SK-N-SH treated with all-trans-retinoic acid at 6 μM for 48 hours (cell line): ENCODE measurements around the gene GLRA1.

Source experiments
- ATAC-seq: fragments of 200-7000 bp; cut with Tn5 transposase; 3 replicates; pipeline ENCODE4 v1.9.1; 2020; ENCODE audit warnings: mild to moderate bottlenecking, moderate library complexity
- ARNTL ChIP-seq: fragments of 450-650 bp; formaldehyde crosslinking; IDR thresholded peaks from 2 replicates; pipeline ENCODE4 v1.5.0; 2020; ENCODE audit warnings: low read depth, mild to moderate bottlenecking, moderate library complexity, borderline replicate concordance
- BACH2 ChIP-seq: fragments of 250-450 bp; sonication (Bioruptor Pico); IDR thresholded peaks from 2 replicates; pipeline ENCODE4 v1.9.0; 2021; ENCODE audit warnings: mild to moderate bottlenecking, borderline replicate concordance
- CREB5 ChIP-seq: fragments of 250-450 bp; sonication (Bioruptor Pico); IDR thresholded peaks from 2 replicates; pipeline ENCODE4 v1.5.1; 2020; ENCODE audit warnings: low read depth, mild to moderate bottlenecking, moderate library complexity
- CSDC2 ChIP-seq: fragments of 250-450 bp; sonication (Bioruptor Pico); IDR thresholded peaks from 2 replicates; pipeline ENCODE4 v1.5.0; 2020; ENCODE audit warnings: mild to moderate bottlenecking, moderate library complexity
- ESRRG ChIP-seq: fragments of 250-450 bp; sonication (Bioruptor Pico); IDR thresholded peaks from 2 replicates; pipeline ENCODE4 v1.6.1; 2021; ENCODE audit warnings: mild to moderate bottlenecking
- GLIS3 ChIP-seq: fragments of 250-450 bp; sonication (Bioruptor Pico); IDR thresholded peaks from 2 replicates; pipeline ENCODE4 v1.5.0; 2020; ENCODE audit warnings: mild to moderate bottlenecking, moderate library complexity
- ISL1 ChIP-seq: fragments of 250-450 bp; sonication (Bioruptor Pico); IDR thresholded peaks from 2 replicates; pipeline ENCODE4 v2.1.2; 2022; ENCODE audit warnings: mild to moderate bottlenecking, moderate library complexity
- OSR1 ChIP-seq: fragments of 250-450 bp; sonication (Bioruptor Pico); IDR thresholded peaks from 2 replicates; pipeline ENCODE4 v1.8.0; 2022; ENCODE audit warnings: moderate library complexity, mild to moderate bottlenecking, inconsistent platforms
- PATZ1 ChIP-seq: fragments of 250-450 bp; sonication (Bioruptor Pico); IDR thresholded peaks from 2 replicates; pipeline ENCODE4 v1.8.0; 2020; ENCODE audit warnings: mild to moderate bottlenecking, moderate library complexity, borderline replicate concordance
- POU6F1 ChIP-seq: fragments of 250-450 bp; sonication (Bioruptor Pico); IDR thresholded peaks from 2 replicates; pipeline ENCODE4 v1.8.0; 2021; ENCODE audit warnings: low read depth, mild to moderate bottlenecking, moderate library complexity, borderline replicate concordance
- PPARA ChIP-seq: fragments of 250-450 bp; sonication (Bioruptor Pico); IDR thresholded peaks from 2 replicates; pipeline ENCODE4 v1.5.0; 2020; ENCODE audit warnings: mild to moderate bottlenecking, borderline replicate concordance
- RARB ChIP-seq: fragments of 250-450 bp; sonication (Bioruptor Pico); IDR thresholded peaks from 2 replicates; pipeline ENCODE4 v1.8.0; 2021; ENCODE audit warnings: mild to moderate bottlenecking, moderate library complexity
- SNAI2 ChIP-seq: fragments of 250-450 bp; sonication (Bioruptor Pico); IDR thresholded peaks from 2 replicates; pipeline ENCODE4 v1.5.0; 2020; ENCODE audit warnings: mild to moderate bottlenecking, moderate library complexity
- TCF4 ChIP-seq: fragments of 250-450 bp; sonication (Bioruptor Pico); IDR thresholded peaks from 2 replicates; pipeline ENCODE4 v1.8.0; 2021; ENCODE audit warnings: mild to moderate bottlenecking, moderate library complexity, borderline replicate concordance
- TOX ChIP-seq: fragments of 250-450 bp; sonication (Bioruptor Pico); IDR thresholded peaks from 2 replicates; pipeline ENCODE4 v1.8.0; 2021; ENCODE audit warnings: mild to moderate bottlenecking, moderate library complexity, borderline replicate concordance
- TSHZ2 ChIP-seq: fragments of 250-450 bp; sonication (Bioruptor Pico); IDR thresholded peaks from 2 replicates; pipeline ENCODE4 v1.5.0; 2020; ENCODE audit warnings: mild to moderate bottlenecking, moderate library complexity
- ZC3H10 ChIP-seq: fragments of 250-450 bp; sonication (Bioruptor Pico); IDR thresholded peaks from 2 replicates; pipeline ENCODE4 v1.5.1; 2021; ENCODE audit warnings: mild to moderate bottlenecking, moderate library complexity
- ZFP3 ChIP-seq: fragments of 250-450 bp; sonication (Bioruptor Pico); IDR thresholded peaks from 2 replicates; pipeline ENCODE4 v1.5.0; 2020; ENCODE audit warnings: mild to moderate bottlenecking, moderate library complexity
- ZFP30 ChIP-seq: fragments of 450-650 bp; formaldehyde crosslinking; IDR thresholded peaks from 2 replicates; pipeline ENCODE4 v1.5.0; 2022; ENCODE audit warnings: mild to moderate bottlenecking, moderate library complexity
- ZNF565 ChIP-seq: fragments of 450-650 bp; formaldehyde crosslinking; conservative IDR thresholded peaks from 2 replicates; pipeline ENCODE4 v1.5.0; 2020; ENCODE audit warnings: low read depth, mild to moderate bottlenecking, moderate library complexity
- ZNF70 ChIP-seq: fragments of 450-650 bp; formaldehyde crosslinking; IDR thresholded peaks from 2 replicates; pipeline ENCODE4 v1.5.0; 2020; ENCODE audit warnings: mild to moderate bottlenecking, moderate library complexity
- ZNF8 ChIP-seq: fragments of 450-650 bp; formaldehyde crosslinking; IDR thresholded peaks from 2 replicates; pipeline ENCODE4 v1.5.0; 2020; ENCODE audit warnings: mild to moderate bottlenecking, moderate library complexity

Gene GLRA1

GRCh38 chr5:151967865-151968264 lies 43.2 kb upstream of the GLRA1 start:
- TF ChIP-seq TCF4 (no peak), PPARA (CRISPR knock-in tag) (no peak), OSR1 (no peak), ISL1 (CRISPR knock-in tag) (no peak), ZC3H10 (CRISPR knock-in tag) (no peak), CREB5 (CRISPR knock-in tag) (no peak), ESRRG (no peak), ARNTL (CRISPR knock-in tag) (no peak), GLIS3 (no peak), SNAI2 (CRISPR knock-in tag) (no peak)
- ATAC-seq: no peak

GRCh38 chr5:151966046-151966445 lies 41.4 kb upstream of the GLRA1 start:
- TF ChIP-seq ZC3H10 (CRISPR knock-in tag): no peak
- no peak for TF ChIP-seq ARNTL (CRISPR knock-in tag)
- no peak for TF ChIP-seq ESRRG
- TF ChIP-seq CREB5 (CRISPR knock-in tag): no peak
- no peak for TF ChIP-seq TCF4
- no peak for TF ChIP-seq ZNF565 (CRISPR knock-in tag)
- TF ChIP-seq SNAI2 (CRISPR knock-in tag): no peak
- no peak for TF ChIP-seq BACH2 (CRISPR knock-in tag)
- no peak for TF ChIP-seq GLIS3
- TF ChIP-seq PATZ1: no peak
- TF ChIP-seq RARB: no peak
- TF ChIP-seq ZFP30: no peak
- no peak for TF ChIP-seq ZNF8 (CRISPR knock-in tag)
- no peak for TF ChIP-seq ZFP3 (CRISPR knock-in tag)
- TF ChIP-seq ZNF70 (CRISPR knock-in tag): no peak
- TF ChIP-seq POU6F1: no peak
- no peak for TF ChIP-seq OSR1
- TF ChIP-seq PPARA (CRISPR knock-in tag): no peak
- no peak for TF ChIP-seq TSHZ2
- TF ChIP-seq, all 23 proteins: peak for 0
- ATAC-seq: no peak

GRCh38 chr5:151964471-151964870 lies 39.8 kb upstream of the GLRA1 start:
- TF ChIP-seq ESRRG: no peak
- no peak for TF ChIP-seq CSDC2 (CRISPR knock-in tag)
- TF ChIP-seq ZFP3 (CRISPR knock-in tag): no peak
- TF ChIP-seq ZNF70 (CRISPR knock-in tag): no peak
- TF ChIP-seq TOX: no peak
- ATAC-seq: no peak

GRCh38 chr5:151961557-151961956 lies 36.9 kb upstream of the GLRA1 start:
- ATAC-seq: no peak
- TF ChIP-seq ISL1 (CRISPR knock-in tag) (no peak), CREB5 (CRISPR knock-in tag) (no peak), ZNF565 (CRISPR knock-in tag) (no peak)
